ENCODE data around the gene CAPS2. TPM values are rescaled to one million over a fixed set of nuclear protein-coding genes. Genes with fewer than 3 reads are reported as not detected.

Gene CAPS2
- total and polyA plus RNA-seq, 10 of the 15 experiments (the other 5 are each of a cell fraction or from before 2014, with no cell fraction given) = 2.0 to 6.4 (median 4.2) TPM

DNA sequence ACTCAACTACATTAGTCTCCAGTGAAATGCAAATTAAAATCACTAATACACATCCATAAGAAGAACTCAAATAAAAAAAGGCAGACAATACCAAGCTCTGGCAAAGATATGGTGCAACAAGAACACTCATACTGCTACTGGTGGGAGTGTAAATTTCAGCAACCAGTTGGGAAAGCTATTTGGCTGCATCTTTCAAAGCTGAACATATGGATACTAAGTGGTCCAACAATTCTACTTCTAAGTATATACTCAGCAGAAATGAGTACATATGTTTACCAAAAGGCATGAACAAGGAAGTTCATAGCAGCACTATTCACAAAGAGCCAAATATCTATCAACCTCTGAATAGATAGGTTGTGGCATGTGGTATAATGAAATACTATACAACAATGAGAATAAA is 27.3 kb downstream of the CAPS2 start:
- intact Hi-C loops (cut with micrococcal nuclease; ENCODE audit: unreplicated experiment) (no loop called here), in situ Hi-C loops (cut with MboI) (no loop called here)
- Histone ChIP-seq H3K4me1 (ENCODE audit: control insufficient read depth, insufficient read depth, low read length) (no peaks in the 10 kb centered on the region), H3K27ac (ENCODE audit: control insufficient read depth, insufficient read depth) (no peak overlapping the region), H4K20me1 (ENCODE audit: control insufficient read depth, insufficient read depth) (no peaks in the 10 kb centered on the region), H3K4me3 (no peak overlapping the region), H3K36me3 (ENCODE audit: control insufficient read depth in 2 of 2, insufficient read depth in 2 of 2, low read length in 1 of 2) (no peaks in the 10 kb centered on the region), H3K79me2 (ENCODE audit: control insufficient read depth, insufficient read depth, low read length) (no peaks in the 10 kb centered on the region), H2AFZ (ENCODE audit: control insufficient read depth, low read depth, low read length) (no peak overlapping the region), H3K4me2 (ENCODE audit: control insufficient read depth, insufficient read depth) (no peak overlapping the region), H3K27me3 (replicated peaks in 1 of 2; ENCODE audit: control insufficient read depth in 2 of 2, insufficient read depth in 2 of 2, low read length in 1 of 2) (no peaks in the 10 kb centered on the region), H3K9me3 (replicated peaks; ENCODE audit: control insufficient read depth, insufficient read depth, low read length) (no peaks in the 10 kb centered on the region), H3K9ac (ENCODE audit: control insufficient read depth, insufficient read depth, low read length) (no peak overlapping the region)
- TF ChIP-seq CBFB (IDR thresholded peaks at IDR 0.05; ENCODE audit: low read depth) = no peak
- TF ChIP-seq EGR1 (IDR thresholded peaks at IDR 0.05; ENCODE audit: borderline replicate concordance in 1 of 2, low read depth in 2 of 2, low read length in 2 of 2) = no peak
- TF ChIP-seq POLR2AphosphoS2 (IDR thresholded peaks at IDR 0.05; ENCODE audit: low read depth, low read length) = no peak
- TF ChIP-seq NFYB (IDR thresholded peaks at IDR 0.05; ENCODE audit: insufficient read depth, low read depth, low read length) = no peak
- no peak for TF ChIP-seq PML (IDR thresholded peaks at IDR 0.05; ENCODE audit: low read length)
- TF ChIP-seq ZNF384 (IDR thresholded peaks at IDR 0.05; ENCODE audit: borderline replicate concordance, low read depth, low read length) = no peak
- no peak for TF ChIP-seq MEF2B (IDR thresholded peaks at IDR 0.05; ENCODE audit: partially characterized antibody, poor library complexity, severe bottlenecking)
- no peak for TF ChIP-seq IKZF1 (conservative IDR thresholded peaks at IDR 0.05)
- TF ChIP-seq, protein P1, sequence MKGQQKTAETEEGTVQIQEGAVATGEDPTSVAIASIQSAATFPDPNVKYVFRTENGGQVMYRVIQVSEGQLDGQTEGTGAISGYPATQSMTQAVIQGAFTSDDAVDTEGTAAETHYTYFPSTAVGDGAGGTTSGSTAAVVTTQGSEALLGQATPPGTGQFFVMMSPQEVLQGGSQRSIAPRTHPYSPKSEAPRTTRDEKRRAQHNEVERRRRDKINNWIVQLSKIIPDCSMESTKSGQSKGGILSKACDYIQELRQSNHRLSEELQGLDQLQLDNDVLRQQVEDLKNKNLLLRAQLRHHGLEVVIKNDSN (IDR thresholded peaks at IDR 0.05; ENCODE audit: borderline replicate concordance, extremely low read length, insufficient read depth, low read depth, low read length) = no peak
- TF ChIP-seq NR2C1 (IDR thresholded peaks at IDR 0.05) = no peak
- TF ChIP-seq RFX5 (IDR thresholded peaks at IDR 0.05; ENCODE audit: low read depth, low read length) = no peak
- no peak for TF ChIP-seq HDAC6 (IDR thresholded peaks at IDR 0.05; ENCODE audit: unreplicated experiment)
- no peak for TF ChIP-seq WRNIP1 (IDR thresholded peaks at IDR 0.05; ENCODE audit: borderline replicate concordance, low read depth, low read length)
- no peak for TF ChIP-seq SMAD1 (IDR thresholded peaks at IDR 0.05; ENCODE audit: low read depth, partially characterized antibody)
- TF ChIP-seq ZBED1 (IDR thresholded peaks at IDR 0.05; ENCODE audit: borderline replicate concordance) = no peak
- ChIA-PET RAD21 (ENCODE audit: unreplicated experiment) (no interaction called here), SMC1A (ENCODE audit: uncharacterized antibody, unreplicated experiment) (interaction anchor here (1.6 kb wide), 1 partner anchor 17 kb away, joined by 3 read pairs; no protein-coding TSS in a partner anchor), POLR2A (no interaction called here), CTCF (interaction anchor here (0.5 kb wide), 1 partner anchor 571 kb away, joined by 3 read pairs; no protein-coding TSS in a partner anchor)
- DNase-seq (ENCODE audit: low read depth, low spot score) (no peak), FAIRE-seq (no peak), ATAC-seq (no peak)
- no TSS peak for BruUV-seq (replicated peaks)
